ENCODE measurements around the gene SIMC1. TPM values are rescaled to one million over a fixed set of nuclear protein-coding genes. Genes with fewer than 3 reads are reported as not detected.

Gene SIMC1
- total and polyA plus RNA-seq, 2 of the 4 experiments (the other 2 are of a cell fraction): 8.2 to 11.7 TPM

DNA sequence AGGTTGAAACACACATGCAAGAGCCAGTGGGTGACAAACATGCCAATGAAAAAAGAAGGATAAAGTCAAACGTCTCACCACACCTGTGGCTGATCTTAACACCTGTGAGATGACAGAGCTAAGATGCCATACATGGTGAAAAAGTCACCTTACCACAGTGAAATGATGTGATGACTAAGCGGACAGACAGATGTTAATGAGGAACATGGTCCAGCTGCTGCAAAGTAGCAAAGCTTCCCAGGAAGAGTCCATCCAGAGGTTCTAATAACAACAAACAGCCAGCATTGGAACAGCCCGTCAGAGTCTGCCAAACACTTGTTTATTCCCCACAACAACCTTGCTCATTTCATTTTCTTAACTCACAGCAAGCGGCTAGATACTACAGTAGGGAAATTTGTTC is 121.4 kb downstream of the SIMC1 start:
- Histone ChIP-seq H3K18ac (ENCODE audit: low read depth, low read length) (no peak overlapping the region), H2AFZ (replicated peaks; ENCODE audit: low read length, poor library complexity) (no peak overlapping the region), H4K5ac (ENCODE audit: low read depth, low read length) (no peak overlapping the region), H3K79me1 (ENCODE audit: low read depth in 1 of 2, low read length in 2 of 2) (peaks cover 22 to 37% of the 10 kb centered on the region in 2 experiments), H3K23ac (ENCODE audit: low read depth, low read length) (0 out of 2 replicates have a peak overlapping the region, but pooled peaks have one; percentile 2), H2AK9ac (replicated peaks; ENCODE audit: low read depth, low read length, poor library complexity) (no peak overlapping the region), H2AK5ac (ENCODE audit: low read depth, low read length) (no peak overlapping the region), H4K91ac (ENCODE audit: insufficient read depth, low read depth, low read length) (no peak overlapping the region), H3K27ac (ENCODE audit: insufficient read depth, low read length) (no peak overlapping the region), H3K4me1 (ENCODE audit: control insufficient read depth, insufficient read depth, low read length) (peaks cover 2% of the 10 kb centered on the region; the same call in 1 of the 2 replicates), H2BK120ac (ENCODE audit: low read depth, low read length) (no peak overlapping the region), H3K9me3 (ENCODE audit: control insufficient read depth, insufficient read depth, low read length) (no peaks in the 10 kb centered on the region), H4K20me1 (ENCODE audit: insufficient read depth, low read length) (peaks cover 28% of the 10 kb centered on the region), H3K14ac (replicated peaks; ENCODE audit: low read depth, low read length) (no peak overlapping the region), H3K27me3 (ENCODE audit: control insufficient read depth, insufficient read depth, low read length) (no peaks in the 10 kb centered on the region), H3K9me1 (ENCODE audit: insufficient read depth, low read length) (peaks cover 8% of the 10 kb centered on the region), H2BK20ac (ENCODE audit: low read depth, low read length) (no peak overlapping the region), H3K36me3 (ENCODE audit: control insufficient read depth, insufficient read depth, low read length) (peaks cover 18% of the 10 kb centered on the region), H3K56ac (ENCODE audit: extremely low read depth, insufficient read depth, low read length) (no peak overlapping the region), H4K8ac (ENCODE audit: low read depth in 2 of 2, low read length in 2 of 2) (no peak overlapping the region), H2BK5ac (ENCODE audit: low read depth, low read length, poor library complexity, severe bottlenecking) (no peak overlapping the region), H3K9ac (ENCODE audit: low read depth, low read length) (no peak overlapping the region), H3K4ac (ENCODE audit: low read depth, low read length) (no peak overlapping the region), H3K4me3 (ENCODE audit: insufficient read depth, low read depth, low read length) (no peak overlapping the region), H3K4me2 (ENCODE audit: low read depth, low read length) (peak overlapping the region; percentile 79), H2BK15ac (ENCODE audit: low read depth, low read length) (no peak overlapping the region)
- BruUV-seq (replicated peaks): no TSS peak
- ChIA-PET POLR2A (ENCODE audit: unreplicated experiment) (interaction anchor here (0.7 kb wide), 1 partner anchor 615 kb away, joined by 7 read pairs; no protein-coding TSS in a partner anchor), CTCF (interaction anchor here (0.7 kb wide), 1 partner anchor 338 kb away, joined by 3 read pairs; no protein-coding TSS in a partner anchor)
- intact Hi-C loops (cut with micrococcal nuclease) (loop anchor here (5.0 kb wide), 2 partner anchors 207 to 632 kb away; no protein-coding TSS in a partner anchor), in situ Hi-C loops (cut with MboI; ENCODE audit: low sequenced_read_pairs) (no loop called here), dilution Hi-C loops (cut with HindIII; ENCODE audit: low sequenced_read_pairs, unreplicated experiment) (no loop called here)
- ATAC-seq (ENCODE audit: low read depth): no peak
- TF ChIP-seq FOS (IDR thresholded peaks at IDR 0.05; ENCODE audit: low read depth, low read length) (no peak), POLR2A (IDR thresholded peaks at IDR 0.05; ENCODE audit: low read depth, low read length) (no peak), RAD21 (IDR thresholded peaks at IDR 0.05; ENCODE audit: low read length) (no peak), RFX5 (IDR thresholded peaks at IDR 0.05; ENCODE audit: low read depth, low read length) (no peak), MXI1 (IDR thresholded peaks at IDR 0.05; ENCODE audit: borderline replicate concordance, low read depth, low read length) (no peak), CHD1 (IDR thresholded peaks at IDR 0.05; ENCODE audit: low read depth, low read length) (no peak), NFE2L2 (IDR thresholded peaks at IDR 0.05; ENCODE audit: low read depth, low read length) (no peak), SMC3 (IDR thresholded peaks at IDR 0.05; ENCODE audit: low read depth, low read length) (no peak), RCOR1 (IDR thresholded peaks at IDR 0.05; ENCODE audit: insufficient replicate concordance, low read length) (no peak), MAZ (IDR thresholded peaks at IDR 0.05; ENCODE audit: borderline replicate concordance, low read depth, low read length) (no peak), BHLHE40 (IDR thresholded peaks at IDR 0.05; ENCODE audit: low read depth, low read length) (no peak), CEBPB (IDR thresholded peaks at IDR 0.05; ENCODE audit: low read depth, low read length) (no peak), MAFK (IDR thresholded peaks at IDR 0.05; ENCODE audit: low read depth, low read length) (no peak)
- TF ChIP-seq, protein P1, sequence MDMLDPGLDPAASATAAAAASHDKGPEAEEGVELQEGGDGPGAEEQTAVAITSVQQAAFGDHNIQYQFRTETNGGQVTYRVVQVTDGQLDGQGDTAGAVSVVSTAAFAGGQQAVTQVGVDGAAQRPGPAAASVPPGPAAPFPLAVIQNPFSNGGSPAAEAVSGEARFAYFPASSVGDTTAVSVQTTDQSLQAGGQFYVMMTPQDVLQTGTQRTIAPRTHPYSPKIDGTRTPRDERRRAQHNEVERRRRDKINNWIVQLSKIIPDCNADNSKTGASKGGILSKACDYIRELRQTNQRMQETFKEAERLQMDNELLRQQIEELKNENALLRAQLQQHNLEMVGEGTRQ (IDR thresholded peaks at IDR 0.05; ENCODE audit: low read depth, low read length): no peak
- TF ChIP-seq, protein P2, sequence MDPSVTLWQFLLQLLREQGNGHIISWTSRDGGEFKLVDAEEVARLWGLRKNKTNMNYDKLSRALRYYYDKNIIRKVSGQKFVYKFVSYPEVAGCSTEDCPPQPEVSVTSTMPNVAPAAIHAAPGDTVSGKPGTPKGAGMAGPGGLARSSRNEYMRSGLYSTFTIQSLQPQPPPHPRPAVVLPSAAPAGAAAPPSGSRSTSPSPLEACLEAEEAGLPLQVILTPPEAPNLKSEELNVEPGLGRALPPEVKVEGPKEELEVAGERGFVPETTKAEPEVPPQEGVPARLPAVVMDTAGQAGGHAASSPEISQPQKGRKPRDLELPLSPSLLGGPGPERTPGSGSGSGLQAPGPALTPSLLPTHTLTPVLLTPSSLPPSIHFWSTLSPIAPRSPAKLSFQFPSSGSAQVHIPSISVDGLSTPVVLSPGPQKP (IDR thresholded peaks at IDR 0.05; ENCODE audit: borderline replicate concordance, low read depth, low read length): no peak
- DNase-seq: peak; percentile 47
- no CpG with 5 or more reads among the region's 4 CpGs for WGBS, 2 experiments (ENCODE audit: extremely low coverage in 2 of 2, insufficient read length in 1 of 2)

Data from IMR-90 (cell line).